ENCODE measurements around the gene SKAP2.

The SKAP2 gene

DNA sequence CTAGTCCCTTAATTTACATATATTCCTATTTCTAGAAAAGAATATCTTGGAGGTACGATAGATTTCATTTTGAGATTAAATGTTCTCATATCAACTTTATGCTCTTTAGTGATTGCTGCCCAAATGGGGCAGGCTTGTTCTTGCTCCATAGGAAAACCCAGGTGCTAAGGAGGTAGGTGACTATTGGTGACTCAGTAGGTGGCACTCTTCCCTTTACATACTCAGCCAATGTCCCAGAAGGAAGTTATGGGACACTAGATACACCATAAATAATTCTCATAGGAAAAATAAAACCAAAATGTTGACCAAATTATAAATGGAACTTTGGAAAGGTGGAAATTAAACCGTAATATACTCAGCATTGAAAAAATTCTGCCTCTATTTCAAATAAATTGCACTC, 4.0 kb downstream of the SKAP2 start:
- Histone ChIP-seq H2BK12ac (ENCODE audit: low read length) (no peak overlapping the region), H3K9ac (ENCODE audit: low read length) (no peak overlapping the region), H4K12ac (ENCODE audit: low read depth, low read length) (no peak overlapping the region), H3K4me1 (ENCODE audit: control insufficient read depth in 1 of 2, insufficient read depth in 2 of 2, low read length in 2 of 2) (peaks cover 0 to 6% of the 10 kb centered on the region in 2 experiments), H3K27ac (ENCODE audit: low read depth, low read length) (no peak overlapping the region), H3K9me3 (ENCODE audit: insufficient read depth, low read depth, low read length) (no peaks in the 10 kb centered on the region), H3K4ac (ENCODE audit: low read depth, low read length) (no peak overlapping the region), H3K36me3 (ENCODE audit: control insufficient read depth in 1 of 2, insufficient read depth in 2 of 2, low read length in 2 of 2) (no peaks in the 10 kb centered on the region), H3K4me3 (ENCODE audit: low read depth, low read length) (no peak overlapping the region), H3K23ac (ENCODE audit: low read length) (no peak overlapping the region), H2AFZ (ENCODE audit: insufficient read depth, low read length, poor library complexity) (no peak overlapping the region), H4K8ac (ENCODE audit: low read depth, low read length) (no peak overlapping the region), H2AK5ac (ENCODE audit: low read length) (no peak overlapping the region), H3K4me2 (ENCODE audit: low read length) (no peak overlapping the region), H3K14ac (ENCODE audit: low read length) (no peak overlapping the region), H3K18ac (ENCODE audit: low read length) (no peak overlapping the region), H3K79me2 (ENCODE audit: control insufficient read depth, insufficient read depth, low read length, poor library complexity) (peaks cover 3% of the 10 kb centered on the region), H4K91ac (ENCODE audit: low read depth, low read length) (no peak overlapping the region), H3K79me1 (ENCODE audit: low read length) (peaks cover 8% of the 10 kb centered on the region), H2BK5ac (ENCODE audit: low read depth, low read length, poor library complexity) (no peak overlapping the region), H3K27me3 (ENCODE audit: insufficient read depth, low read length) (peaks cover 18% of the 10 kb centered on the region), H2BK120ac (ENCODE audit: insufficient read depth, low read length, poor library complexity) (no peak overlapping the region)
- peak in 1 of 2 donors; percentile 16 for DNase-seq
- WGBS (ENCODE audit: extremely low coverage, insufficient coverage, insufficient read length), result no CpG with 5 or more reads among the region's 2 CpGs

DNA sequence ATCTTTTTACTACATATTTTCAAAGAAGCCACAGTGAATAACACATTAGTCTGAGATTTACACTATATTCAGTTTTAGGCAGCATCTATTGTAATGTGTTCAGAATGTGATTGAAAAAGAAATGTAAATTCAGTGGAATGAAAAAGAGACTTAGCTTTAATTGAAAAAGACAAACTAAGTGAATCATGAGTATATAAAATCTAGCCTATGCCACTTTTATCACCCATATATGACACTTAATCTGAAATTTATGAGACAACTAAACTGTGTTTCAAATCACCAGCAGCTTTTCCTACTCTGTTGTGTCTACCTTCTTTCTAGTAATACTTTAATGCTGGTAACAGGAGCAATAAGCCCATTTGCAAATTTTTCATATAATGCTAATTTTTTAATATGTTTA, 4.7 kb downstream of the SKAP2 start:
- no peak for DNase-seq
- H3K4ac ChIP-seq (ENCODE audit: low read depth, low read length), result no peak overlapping the region
- H3K23ac ChIP-seq (ENCODE audit: low read length), result no peak overlapping the region
- H3K9ac ChIP-seq (ENCODE audit: low read length), result no peak overlapping the region
- H3K79me2 ChIP-seq (ENCODE audit: control insufficient read depth, insufficient read depth, low read length, poor library complexity), result peaks cover 3% of the 10 kb centered on the region
- no peak overlapping the region for H3K14ac ChIP-seq (ENCODE audit: low read length)
- no peak overlapping the region for H4K12ac ChIP-seq (ENCODE audit: low read depth, low read length)
- H2BK5ac ChIP-seq (ENCODE audit: low read depth, low read length, poor library complexity), result no peak overlapping the region
- H3K4me2 ChIP-seq (ENCODE audit: low read length), result no peak overlapping the region
- no peak overlapping the region for H4K91ac ChIP-seq (ENCODE audit: low read depth, low read length)
- H3K36me3 ChIP-seq (ENCODE audit: control insufficient read depth in 1 of 2, insufficient read depth in 2 of 2, low read length in 2 of 2), result no peaks in the 10 kb centered on the region
- no peak overlapping the region for H2BK12ac ChIP-seq (ENCODE audit: low read length)
- peaks cover 0 to 6% of the 10 kb centered on the region in 2 experiments for H3K4me1 ChIP-seq (ENCODE audit: control insufficient read depth in 1 of 2, insufficient read depth in 2 of 2, low read length in 2 of 2)
- H3K27ac ChIP-seq (ENCODE audit: low read depth, low read length), result no peak overlapping the region
- H3K4me3 ChIP-seq (ENCODE audit: low read depth, low read length), result no peak overlapping the region
- no peak overlapping the region for H2BK120ac ChIP-seq (ENCODE audit: insufficient read depth, low read length, poor library complexity)
- no peaks in the 10 kb centered on the region for H3K9me3 ChIP-seq (ENCODE audit: insufficient read depth, low read depth, low read length)
- no peak overlapping the region for H4K8ac ChIP-seq (ENCODE audit: low read depth, low read length)
- peaks cover 5% of the 10 kb centered on the region for H3K79me1 ChIP-seq (ENCODE audit: low read length)
- peaks cover 18% of the 10 kb centered on the region for H3K27me3 ChIP-seq (ENCODE audit: insufficient read depth, low read length)
- H3K18ac ChIP-seq (ENCODE audit: low read length), result no peak overlapping the region
- no peak overlapping the region for H2AFZ ChIP-seq (ENCODE audit: insufficient read depth, low read length, poor library complexity)
- no peak overlapping the region for H2AK5ac ChIP-seq (ENCODE audit: low read length)

DNA sequence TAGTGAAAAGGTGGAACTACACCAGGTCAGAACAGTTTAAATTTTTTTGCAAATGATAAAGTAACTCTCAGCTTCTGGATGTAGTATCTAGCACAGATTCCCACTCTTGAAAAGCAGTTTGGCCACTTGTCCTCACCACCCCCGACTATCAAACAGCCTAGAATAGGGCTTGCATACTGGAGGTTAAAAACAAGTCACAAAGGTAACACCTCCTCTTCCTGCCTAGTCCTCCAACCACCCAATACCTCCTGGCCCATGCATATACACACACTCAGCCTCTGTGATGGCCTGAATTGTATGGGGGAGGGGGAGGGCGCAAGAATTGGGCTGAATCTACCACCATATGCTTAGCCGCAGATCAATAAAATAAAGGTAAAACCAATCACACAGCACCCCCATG, 5.7 kb downstream of the SKAP2 start:
- peaks cover 18% of the 10 kb centered on the region for H3K27me3 ChIP-seq (ENCODE audit: insufficient read depth, low read length)
- no peaks in the 10 kb centered on the region for H3K79me1 ChIP-seq (ENCODE audit: low read length)
- peaks cover 0 to 6% of the 10 kb centered on the region in 2 experiments for H3K4me1 ChIP-seq (ENCODE audit: control insufficient read depth in 1 of 2, insufficient read depth in 2 of 2, low read length in 2 of 2)
- no CpG with 5 or more reads among the region's 3 CpGs for WGBS (ENCODE audit: extremely low coverage, insufficient coverage, insufficient read length)
- H3K9me3 ChIP-seq (ENCODE audit: insufficient read depth, low read depth, low read length), result no peaks in the 10 kb centered on the region
- H3K36me3 ChIP-seq (ENCODE audit: control insufficient read depth in 1 of 2, insufficient read depth in 2 of 2, low read length in 2 of 2), result no peaks in the 10 kb centered on the region
- no peak overlapping the region for H3K23ac ChIP-seq (ENCODE audit: low read length)
- H4K8ac ChIP-seq (ENCODE audit: low read depth, low read length), result no peak overlapping the region
- no peak overlapping the region for H2AK5ac ChIP-seq (ENCODE audit: low read length)
- no peak overlapping the region for H3K9ac ChIP-seq (ENCODE audit: low read length)
- H3K4ac ChIP-seq (ENCODE audit: low read depth, low read length), result no peak overlapping the region
- H3K14ac ChIP-seq (ENCODE audit: low read length), result no peak overlapping the region
- no peak overlapping the region for H3K27ac ChIP-seq (ENCODE audit: low read depth, low read length)
- no peak overlapping the region for H3K18ac ChIP-seq (ENCODE audit: low read length)
- no peak for DNase-seq
- no peak overlapping the region for H4K12ac ChIP-seq (ENCODE audit: low read depth, low read length)
- H2BK12ac ChIP-seq (ENCODE audit: low read length), result no peak overlapping the region
- no peak overlapping the region for H2BK5ac ChIP-seq (ENCODE audit: low read depth, low read length, poor library complexity)
- H2BK120ac ChIP-seq (ENCODE audit: insufficient read depth, low read length, poor library complexity), result no peak overlapping the region
- no peak overlapping the region for H3K4me3 ChIP-seq (ENCODE audit: low read depth, low read length)
- no peak overlapping the region for H3K4me2 ChIP-seq (ENCODE audit: low read length)
- H3K79me2 ChIP-seq (ENCODE audit: control insufficient read depth, insufficient read depth, low read length, poor library complexity), result no peaks in the 10 kb centered on the region
- no peak overlapping the region for H4K91ac ChIP-seq (ENCODE audit: low read depth, low read length)
- no peak overlapping the region for H2AFZ ChIP-seq (ENCODE audit: insufficient read depth, low read length, poor library complexity)

DNA sequence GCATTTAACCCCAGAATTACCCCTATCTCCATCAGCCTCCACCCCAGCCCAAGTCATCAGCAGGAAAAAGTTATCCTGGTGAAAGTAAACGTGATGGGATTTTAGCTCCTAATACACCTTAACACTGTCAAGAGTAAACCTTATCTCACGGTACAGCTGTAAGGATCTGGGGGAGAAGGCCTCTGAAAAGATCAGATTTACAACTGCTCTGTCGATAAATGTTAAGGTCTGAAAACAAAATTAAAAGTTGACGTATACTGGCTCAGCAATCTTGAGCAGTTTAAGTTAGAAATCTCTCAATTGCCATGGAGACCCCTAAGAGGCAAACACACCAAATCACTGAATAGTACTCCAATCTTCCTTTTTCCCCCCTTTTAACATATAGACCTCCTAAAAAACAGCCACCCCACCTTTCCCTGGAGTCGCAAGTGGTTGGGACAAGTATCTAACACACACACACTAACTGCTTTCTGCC, 6.1 kb downstream of the SKAP2 start:
- no peak overlapping the region for H3K4me2 ChIP-seq (ENCODE audit: low read length)
- H3K4me1 ChIP-seq (ENCODE audit: control insufficient read depth in 1 of 2, insufficient read depth in 2 of 2, low read length in 2 of 2), result peaks cover 0 to 6% of the 10 kb centered on the region in 2 experiments
- no peaks in the 10 kb centered on the region for H3K9me3 ChIP-seq (ENCODE audit: insufficient read depth, low read depth, low read length)
- no peak overlapping the region for H2BK12ac ChIP-seq (ENCODE audit: low read length)
- no peak overlapping the region for H3K4ac ChIP-seq (ENCODE audit: low read depth, low read length)
- H2BK120ac ChIP-seq (ENCODE audit: insufficient read depth, low read length, poor library complexity), result no peak overlapping the region
- no peak overlapping the region for H3K18ac ChIP-seq (ENCODE audit: low read length)
- no peak overlapping the region for H3K23ac ChIP-seq (ENCODE audit: low read length)
- no peak for DNase-seq
- WGBS (ENCODE audit: extremely low coverage, insufficient coverage, insufficient read length), result no CpG with 5 or more reads among the region's 5 CpGs
- peaks cover 18% of the 10 kb centered on the region for H3K27me3 ChIP-seq (ENCODE audit: insufficient read depth, low read length)
- no peak overlapping the region for H2AFZ ChIP-seq (ENCODE audit: insufficient read depth, low read length, poor library complexity)
- H3K9ac ChIP-seq (ENCODE audit: low read length), result no peak overlapping the region
- H4K12ac ChIP-seq (ENCODE audit: low read depth, low read length), result no peak overlapping the region
- no peaks in the 10 kb centered on the region for H3K36me3 ChIP-seq (ENCODE audit: control insufficient read depth in 1 of 2, insufficient read depth in 2 of 2, low read length in 2 of 2)
- no peak overlapping the region for H4K8ac ChIP-seq (ENCODE audit: low read depth, low read length)
- H3K4me3 ChIP-seq (ENCODE audit: low read depth, low read length), result no peak overlapping the region
- H2BK5ac ChIP-seq (ENCODE audit: low read depth, low read length, poor library complexity), result no peak overlapping the region
- no peak overlapping the region for H3K14ac ChIP-seq (ENCODE audit: low read length)
- H4K91ac ChIP-seq (ENCODE audit: low read depth, low read length), result no peak overlapping the region
- no peaks in the 10 kb centered on the region for H3K79me2 ChIP-seq (ENCODE audit: control insufficient read depth, insufficient read depth, low read length, poor library complexity)
- H3K79me1 ChIP-seq (ENCODE audit: low read length), result no peaks in the 10 kb centered on the region
- H3K27ac ChIP-seq (ENCODE audit: low read depth, low read length), result no peak overlapping the region
- H2AK5ac ChIP-seq (ENCODE audit: low read length), result no peak overlapping the region
